DMS153 treated with DMSO at 0.1 percent for 48 hours (cell line): ENCODE measurements around the gene CHN1.

Source experiments
- DNase-seq: peaks from one replicate; lab custom pipeline; 2025; ENCODE audit not compliant: unreplicated experiment; lab: John Stamatoyannopoulos, UW

The CHN1 gene

DNA sequence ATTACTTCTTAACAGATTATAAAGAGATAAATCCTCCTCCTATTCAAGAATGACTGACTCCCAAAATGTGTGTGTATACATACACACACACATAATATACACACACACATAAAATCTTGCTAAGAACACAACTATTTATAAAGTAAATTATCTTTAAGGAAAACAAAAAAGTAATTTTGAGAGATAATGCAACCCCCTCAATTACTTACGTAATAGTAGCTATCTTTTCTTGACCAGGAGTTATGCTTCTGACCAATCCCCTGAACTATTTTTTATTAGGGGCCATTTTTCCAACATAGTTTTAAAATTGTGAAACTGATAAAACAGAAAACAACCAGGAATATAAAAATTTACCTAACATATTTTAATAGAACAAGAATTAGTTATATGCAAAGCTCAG, 127.9 kb downstream of the CHN1 start:
- DNase-seq = no peak

DNA sequence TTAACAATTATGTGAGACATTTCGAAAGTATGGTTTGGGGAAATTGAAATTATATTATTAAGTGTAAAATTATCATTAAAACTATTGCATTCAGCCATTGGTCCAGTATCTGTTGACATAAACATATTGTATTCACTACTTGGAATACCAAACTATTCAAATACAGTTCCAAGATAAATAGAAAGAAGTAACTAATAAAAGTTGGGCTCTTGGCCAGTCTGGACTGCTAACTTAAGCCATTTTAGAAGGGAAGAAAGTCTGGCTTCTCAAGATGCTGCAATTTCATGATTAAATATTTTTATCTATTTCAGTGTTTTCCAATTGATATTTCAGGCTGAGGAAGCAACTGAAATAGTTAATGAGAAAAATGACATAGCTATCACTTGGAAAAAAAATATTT, 131.1 kb downstream of the CHN1 start:
- DNase-seq = no peak

DNA sequence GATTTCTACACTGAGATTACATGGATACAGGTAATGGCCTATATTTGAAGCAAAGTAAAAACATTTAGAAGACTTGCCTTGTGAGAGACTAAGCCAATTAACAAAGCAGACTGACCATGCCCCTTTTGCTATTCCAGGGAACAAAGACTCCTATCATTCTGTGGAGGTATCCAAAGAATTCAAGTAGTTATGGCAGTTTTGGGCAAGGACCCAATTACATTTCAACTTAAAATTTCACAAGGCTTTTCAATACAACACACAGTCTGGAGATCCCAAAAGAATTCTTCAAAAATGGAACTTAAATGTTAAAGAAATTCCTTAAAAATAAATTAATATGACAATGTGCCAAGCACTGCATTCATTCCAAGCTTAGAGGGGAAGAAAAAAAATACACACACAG, 131.7 kb downstream of the CHN1 start:
- DNase-seq = no peak

DNA sequence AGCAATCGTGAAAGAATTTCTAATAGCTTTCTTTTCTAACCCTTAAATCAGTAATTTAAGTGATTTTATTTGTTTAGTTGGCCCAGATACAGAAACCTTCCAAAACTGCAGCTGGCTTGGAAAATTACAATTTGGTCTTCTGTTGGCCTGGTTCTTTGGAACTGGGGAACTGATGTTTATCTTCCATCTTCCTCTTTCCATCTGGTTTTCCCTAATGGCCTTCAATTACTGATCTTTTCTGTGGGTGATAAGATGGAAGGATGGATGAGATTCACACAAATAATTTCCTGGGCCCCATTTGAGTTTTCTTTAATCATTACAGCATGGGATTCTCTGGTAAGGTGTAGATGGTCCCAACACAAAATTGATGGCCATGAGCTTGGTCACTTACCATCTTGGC, 134.4 kb downstream of the CHN1 start:
- no peak for DNase-seq

DNA sequence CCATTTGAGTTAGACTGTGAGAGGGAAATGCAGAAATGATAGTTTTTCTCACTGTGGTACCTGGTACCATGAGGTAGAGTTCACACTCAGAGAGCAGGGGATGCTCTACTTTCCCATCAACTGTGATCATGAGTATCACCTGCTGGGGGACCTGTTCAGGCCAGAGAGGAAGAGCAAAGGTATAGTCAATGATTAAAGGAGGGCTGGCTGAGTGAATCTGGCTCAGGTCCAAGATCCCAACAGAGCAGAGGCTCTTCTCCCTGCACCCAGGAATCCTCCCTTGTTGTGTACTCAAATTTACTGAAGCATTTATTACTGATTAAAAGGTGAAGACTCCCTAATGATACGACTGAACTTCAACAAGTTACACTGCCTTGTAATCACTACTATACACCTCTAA, 136.3 kb downstream of the CHN1 start:
- DNase-seq = no peak

DNA sequence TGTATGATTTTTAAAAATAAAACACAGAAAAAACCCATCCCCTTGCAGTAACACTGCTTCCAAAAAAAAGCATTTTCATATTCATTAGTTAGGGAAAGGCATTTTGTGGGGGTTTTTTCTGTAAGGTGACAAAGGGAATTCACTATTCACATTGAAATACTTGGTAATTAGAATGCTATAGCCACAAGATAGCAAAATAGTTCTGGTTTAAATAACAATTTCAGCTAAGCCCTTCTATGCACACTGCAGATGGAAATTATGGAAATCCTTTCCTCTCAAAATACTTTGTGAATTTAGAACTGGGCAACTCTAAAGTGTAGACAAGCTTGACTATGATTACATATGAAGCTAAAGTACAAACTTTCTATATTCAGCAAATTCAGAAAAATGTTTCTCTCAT, 138.8 kb downstream of the CHN1 start:
- DNase-seq = no peak

DNA sequence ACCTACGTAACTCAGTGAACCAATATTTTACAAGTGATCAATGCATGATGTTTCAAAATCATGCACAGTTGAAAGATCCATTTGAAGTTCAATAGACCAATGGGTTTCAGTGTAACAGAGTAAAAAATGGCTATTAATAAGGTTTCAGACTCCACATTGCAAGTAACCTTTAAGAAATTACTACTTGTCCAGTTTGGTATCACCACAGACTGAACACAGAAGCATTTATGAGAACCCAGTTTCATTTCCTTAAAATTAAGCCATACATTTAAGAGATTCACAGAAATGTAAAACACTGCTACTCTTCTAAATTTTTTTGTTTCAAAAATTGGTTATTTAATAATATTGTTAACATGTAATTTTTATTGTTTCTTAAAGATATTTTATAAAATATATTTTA, 142.0 kb downstream of the CHN1 start:
- DNase-seq = no peak

DNA sequence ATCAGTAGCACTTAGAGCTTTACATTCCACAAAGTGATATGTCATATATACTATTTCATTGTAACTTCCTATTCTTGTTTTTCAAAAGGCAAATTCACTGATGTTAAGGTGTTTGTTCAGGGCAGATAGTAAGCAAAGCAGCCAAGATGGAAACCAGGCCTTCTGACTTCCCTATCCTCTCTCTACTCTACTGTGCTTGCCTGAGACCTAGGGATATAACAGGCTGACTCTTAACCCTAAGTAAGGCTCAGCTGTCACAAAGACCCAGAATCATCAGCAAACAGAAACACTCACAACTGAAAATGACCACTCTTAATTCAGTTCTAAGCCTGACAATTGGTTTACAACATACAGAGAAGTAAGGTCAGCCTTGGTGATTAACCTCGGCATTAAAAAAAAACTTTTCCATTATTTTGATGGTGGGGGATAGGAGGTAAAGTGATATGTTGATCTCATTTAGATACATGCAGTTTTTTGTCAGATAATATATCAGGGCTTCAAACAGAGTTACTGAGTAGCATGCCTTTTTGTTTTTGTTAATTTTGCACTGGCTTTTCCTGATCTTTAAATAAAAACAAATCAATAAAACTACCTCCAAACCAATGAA, 145.5 kb downstream of the CHN1 start:
- no peak for DNase-seq

DNA sequence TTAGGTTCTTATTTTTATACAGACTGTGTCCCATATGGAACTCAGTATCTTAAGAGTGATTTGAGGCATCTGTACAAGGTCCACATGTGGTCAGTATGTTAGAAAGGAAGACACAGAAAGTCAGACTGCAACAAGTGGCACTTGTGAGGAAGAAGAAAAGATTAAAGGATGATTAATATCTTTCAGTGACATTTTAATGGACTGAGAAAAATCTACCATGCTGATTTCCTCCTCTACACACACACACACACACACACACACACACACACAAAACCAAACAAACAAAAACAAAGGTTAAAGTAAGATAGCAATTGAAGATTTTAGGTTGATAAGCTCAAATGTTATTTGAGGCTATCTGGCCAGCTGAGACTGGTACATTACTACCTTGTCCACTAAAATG, 146.4 kb downstream of the CHN1 start:
- DNase-seq = no peak

DNA sequence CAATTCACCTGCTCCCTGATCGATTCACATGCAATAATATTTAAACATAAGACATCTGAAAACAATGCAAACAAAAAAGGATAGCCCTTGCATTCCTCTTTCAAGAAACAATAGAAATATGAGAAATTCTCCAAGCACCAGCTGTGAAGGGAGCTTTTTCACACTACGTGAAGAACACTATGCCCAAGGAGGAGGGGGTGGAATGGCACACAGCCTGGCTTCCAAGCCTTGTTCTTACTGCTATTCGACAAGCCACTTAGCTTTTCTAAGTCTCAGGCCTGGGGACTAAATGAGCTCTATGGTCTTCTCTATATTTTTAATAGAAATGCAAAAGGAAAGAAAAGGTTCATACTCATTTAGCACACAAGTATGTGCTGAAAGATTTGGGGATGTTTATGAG, 148.7 kb downstream of the CHN1 start:
- no peak for DNase-seq

DNA sequence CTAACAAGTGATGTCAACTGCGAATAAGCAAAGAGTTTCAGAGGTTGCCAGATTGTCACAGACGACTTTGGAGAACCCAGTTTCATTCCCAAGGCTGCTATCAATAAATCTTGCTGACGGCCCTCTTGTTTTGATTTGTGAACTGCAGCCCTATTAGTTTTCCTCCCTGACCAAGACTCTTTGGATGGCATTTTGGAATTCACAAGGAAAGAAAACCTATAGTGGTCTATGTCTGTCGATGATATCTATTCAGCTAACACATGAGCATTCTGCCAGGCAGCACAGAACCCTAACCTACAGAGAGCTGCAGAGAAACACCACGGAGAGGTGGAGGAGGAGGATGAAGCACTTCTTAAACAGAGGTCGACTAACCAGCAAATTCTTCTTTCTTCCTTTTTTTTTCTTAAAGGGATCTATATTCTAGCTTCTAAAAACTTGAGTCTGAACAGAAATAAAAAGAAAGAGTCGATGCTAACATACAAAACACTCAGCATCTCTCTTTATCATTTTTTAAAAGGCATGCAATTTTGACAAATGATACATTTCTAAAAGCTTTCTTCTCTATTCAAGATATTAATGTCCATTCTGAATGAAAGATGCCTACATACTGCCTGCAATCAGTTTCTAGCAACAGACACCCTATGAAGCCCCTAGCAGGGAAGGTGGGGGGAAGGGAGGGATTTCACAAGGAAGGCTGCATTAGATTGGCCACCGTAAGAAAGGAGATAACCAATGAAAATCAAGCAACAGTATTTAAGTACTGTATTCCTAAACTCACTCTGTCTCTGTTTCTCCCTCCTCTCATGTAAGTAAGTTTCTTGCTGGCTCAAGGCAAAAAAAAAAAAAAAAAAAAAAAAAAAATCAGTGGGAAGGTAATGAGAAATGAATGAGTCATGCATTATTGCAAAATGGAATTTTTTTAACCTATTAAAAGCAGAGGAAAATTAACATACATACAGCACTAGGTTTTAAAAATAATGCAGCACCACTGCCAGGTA, 157.9 kb downstream of the CHN1 start:
- no peak for DNase-seq

DNA sequence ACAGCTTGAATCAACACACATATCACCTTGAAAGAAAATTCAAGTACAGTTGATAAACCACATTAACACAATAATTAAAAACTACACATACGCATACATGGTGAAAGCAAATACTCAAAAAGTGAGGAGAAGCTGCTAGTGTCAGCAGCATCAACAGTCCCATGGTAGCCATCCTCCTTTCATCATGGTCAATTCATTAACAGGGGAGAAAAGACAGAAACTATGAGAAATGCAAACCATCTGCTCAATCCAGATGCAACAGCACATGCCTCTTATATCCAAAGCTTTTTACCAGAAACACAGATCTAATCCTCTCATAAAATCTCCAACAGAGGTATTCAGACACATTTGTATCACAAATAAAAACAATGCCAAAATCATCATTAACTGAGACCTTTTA, 159.0 kb downstream of the CHN1 start:
- DNase-seq = no peak

DNA sequence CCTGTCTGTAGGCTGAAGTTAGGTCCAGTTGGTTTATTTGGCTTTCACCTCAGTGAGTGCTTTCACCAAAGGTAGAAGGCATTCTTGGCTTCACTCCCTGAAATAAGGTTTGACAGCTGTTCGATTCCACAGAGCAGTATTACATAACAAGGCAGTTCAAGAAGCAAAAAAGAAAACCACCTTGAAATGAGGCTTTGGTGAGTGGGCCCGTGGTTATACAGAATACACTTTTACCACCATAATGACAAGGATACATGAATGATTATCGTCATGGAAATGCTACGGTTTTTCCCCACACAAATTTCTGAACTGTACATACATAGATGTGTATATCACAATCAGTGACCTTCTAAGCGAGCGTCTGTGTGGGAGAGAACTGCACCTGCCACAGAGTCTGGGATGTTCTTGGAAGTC, 160.9 kb downstream of the CHN1 start:
- no peak for DNase-seq

DNA sequence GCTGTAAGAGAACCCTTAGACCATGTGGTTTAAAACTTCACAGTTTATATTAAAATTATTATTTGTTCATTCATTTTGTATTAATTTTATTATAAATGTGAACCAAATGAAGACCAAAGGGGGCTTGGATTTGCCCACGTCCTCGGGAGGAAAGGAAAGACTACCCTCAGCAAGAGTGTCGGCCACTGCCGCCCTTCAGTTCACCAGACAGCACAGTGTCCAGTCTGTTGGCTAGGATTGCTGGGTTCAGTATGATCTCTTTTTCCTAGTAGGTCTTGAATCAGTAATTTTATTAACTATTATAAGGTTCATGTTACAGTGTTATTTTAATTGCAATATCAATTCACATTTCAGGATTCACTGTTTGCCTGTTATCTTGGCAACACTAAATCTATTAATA, 162.7 kb downstream of the CHN1 start:
- no peak for DNase-seq

DNA sequence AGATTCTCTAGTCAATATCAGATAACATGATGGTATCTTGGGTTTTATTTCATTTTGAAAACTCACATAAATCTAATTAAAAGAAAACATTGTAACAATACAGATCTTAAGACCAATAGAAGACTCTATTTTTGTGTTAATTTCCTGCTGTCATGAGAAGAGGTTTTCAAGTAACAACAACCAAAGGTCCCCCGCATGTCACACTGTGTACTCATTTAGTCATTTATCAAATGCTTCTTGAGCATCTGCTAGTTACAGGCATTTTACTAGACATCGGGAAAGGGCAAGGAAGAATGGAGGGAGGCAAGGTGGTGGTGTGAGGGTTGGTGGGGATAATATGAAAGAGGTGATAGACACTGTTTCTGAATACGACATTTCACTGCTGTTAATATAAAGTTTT, 163.2 kb downstream of the CHN1 start:
- no peak for DNase-seq

DNA sequence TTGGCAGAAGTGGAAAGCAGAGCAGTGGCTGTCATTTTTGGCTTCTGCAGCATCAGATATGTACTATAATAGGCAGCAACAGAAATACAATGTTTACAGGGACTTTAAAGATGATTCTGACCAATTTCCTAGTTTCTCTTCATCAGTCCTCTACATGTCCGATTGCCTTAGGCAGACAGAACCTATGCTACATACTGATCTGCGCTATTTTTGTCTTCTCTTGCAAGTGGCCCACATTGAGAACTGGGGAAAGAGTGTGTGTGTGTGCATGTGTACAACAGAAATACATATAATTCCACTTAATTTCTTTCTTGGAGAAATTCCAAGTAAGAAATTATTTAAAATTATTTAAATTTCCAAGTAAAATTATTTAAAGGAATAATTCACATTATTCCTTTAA, 163.8 kb downstream of the CHN1 start:
- DNase-seq = no peak

DNA sequence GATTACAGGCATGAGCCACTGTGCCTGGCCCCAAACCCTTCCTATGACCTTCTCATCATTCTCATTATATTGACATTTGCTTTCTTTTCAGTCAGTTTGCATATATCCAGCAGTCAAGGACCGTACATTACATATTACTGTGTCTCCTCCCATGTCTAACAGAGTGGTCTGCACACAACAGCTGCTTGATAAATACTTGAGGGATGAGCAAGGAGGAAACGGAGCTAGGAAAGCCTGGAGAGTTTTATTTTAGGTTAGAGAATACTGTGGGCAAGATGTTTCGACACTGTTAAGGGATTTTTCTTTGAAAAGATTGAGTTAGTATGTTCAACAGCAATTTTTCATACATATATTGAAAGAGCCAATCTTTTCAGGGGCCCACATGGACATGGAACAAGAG, 164.7 kb downstream of the CHN1 start:
- no peak for DNase-seq

DNA sequence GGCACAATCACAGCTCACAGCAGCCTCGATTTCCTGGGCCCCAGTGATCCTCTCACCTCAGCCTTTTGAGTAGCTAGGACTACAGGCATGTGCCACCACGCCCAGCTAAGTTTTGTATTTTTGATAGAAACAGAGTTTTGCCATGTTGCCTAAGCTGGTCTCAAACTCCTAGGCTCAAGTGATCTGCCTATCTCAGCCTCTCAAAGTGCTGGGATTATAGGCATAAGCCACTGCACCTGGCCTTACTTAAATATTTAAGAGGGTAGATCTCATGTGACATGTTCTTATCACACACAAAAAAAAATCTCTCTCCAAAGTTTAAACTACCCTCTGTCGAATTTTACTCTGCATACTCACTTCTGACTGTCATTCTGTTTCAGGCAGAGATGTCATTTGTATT, 165.5 kb downstream of the CHN1 start:
- DNase-seq = no peak

DNA sequence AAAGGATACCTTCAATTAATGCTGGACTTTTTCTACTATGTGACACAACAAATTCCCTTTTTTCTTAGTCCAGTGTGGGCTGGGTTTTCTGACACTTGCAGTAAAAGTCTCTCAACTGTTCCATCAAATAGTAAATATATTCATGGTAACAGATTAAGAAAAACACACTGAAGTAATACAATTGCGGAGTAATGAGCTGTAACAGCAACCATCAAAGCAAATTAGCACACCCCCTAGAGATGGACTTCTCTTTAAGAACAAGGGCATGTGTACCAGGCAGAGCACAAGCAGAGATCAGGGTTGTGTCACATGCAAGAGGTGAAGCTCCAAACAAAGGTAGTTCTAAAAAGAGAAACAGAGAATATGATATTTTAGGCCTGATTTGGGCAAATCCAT, 168.2 kb downstream of the CHN1 start:
- DNase-seq = no peak

DNA sequence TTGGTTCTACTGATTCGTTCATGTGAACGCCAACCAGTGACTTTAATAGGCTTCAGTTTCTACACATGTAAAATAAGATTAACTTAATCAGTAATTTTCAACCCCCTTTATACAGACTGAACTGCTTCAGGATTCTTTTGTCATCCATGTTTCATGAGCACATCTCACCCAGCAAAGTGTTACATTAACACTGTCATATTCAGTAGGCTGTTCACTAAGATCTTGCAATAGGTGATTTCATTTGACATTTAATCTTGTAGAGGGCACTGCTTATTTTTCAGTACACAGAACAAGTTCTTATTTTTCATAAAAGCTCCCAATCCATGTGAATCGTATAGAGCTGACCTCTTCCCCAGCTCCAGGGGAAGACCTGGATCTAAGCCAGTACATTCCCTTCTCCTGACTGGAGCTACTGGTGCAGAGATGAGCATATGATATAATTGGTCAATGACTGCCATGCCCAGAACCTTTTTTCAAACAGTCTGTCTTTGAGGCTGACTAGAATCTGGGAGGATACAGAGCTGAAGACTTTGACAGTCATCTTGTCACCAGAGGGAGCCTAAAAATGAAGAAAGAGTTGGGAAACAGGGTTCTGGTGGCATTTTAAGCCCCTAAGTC, 168.7 kb downstream of the CHN1 start:
- no peak for DNase-seq

DNA sequence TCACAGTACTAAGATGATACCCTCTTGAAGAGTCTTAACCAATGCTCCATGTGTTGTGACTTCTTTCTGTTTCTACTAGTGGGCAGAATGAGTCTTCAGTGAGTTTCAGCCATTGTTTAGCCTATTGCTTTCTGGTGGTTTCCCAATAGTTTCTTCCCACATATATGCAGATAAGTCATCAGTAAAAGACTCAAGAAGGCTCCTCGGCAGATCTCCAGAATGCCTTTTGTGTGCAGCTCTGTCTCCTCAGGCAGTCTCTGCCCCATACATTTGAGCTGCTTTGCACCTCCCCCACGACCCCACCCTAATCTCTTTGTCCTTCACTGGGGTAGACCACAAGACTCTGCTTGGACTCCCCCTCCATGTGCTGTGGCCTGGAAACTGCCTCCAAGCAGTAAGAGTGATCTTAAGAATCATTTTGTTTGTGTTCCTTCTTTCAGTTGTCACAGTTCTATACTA, 169.4 kb downstream of the CHN1 start:
- no peak for DNase-seq

DNA sequence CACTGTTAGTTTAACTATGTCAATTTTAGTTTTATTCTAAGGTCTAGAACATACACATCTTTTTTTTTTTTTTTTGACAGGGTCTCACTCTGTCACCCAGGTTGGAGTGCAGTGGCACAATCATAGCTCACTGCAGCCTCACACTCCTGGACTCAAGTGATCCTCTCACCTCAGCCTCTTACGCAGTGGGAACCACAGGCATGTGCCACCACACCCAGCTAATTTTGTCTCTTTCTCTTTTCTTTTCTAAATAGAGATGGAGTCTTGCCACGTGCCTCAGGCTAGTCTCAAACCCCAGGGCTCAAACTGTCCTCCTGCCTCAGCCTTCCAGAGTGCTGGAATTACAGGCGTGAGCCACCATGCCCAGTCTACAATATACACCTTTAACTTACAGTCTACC, 171.4 kb downstream of the CHN1 start:
- DNase-seq = no peak
